Measurements from ENCODE around the gene SLC49A3. TPM values are rescaled to one million over a fixed set of nuclear protein-coding genes. Genes with fewer than 3 reads are reported as not detected.
A peak's percentile ranks its signal among the peaks of the same experiment; 100 is the strongest.
"Not testable (repeated sequence)": the region's sequence is repeated elsewhere in the genome, so short reads cannot be mapped to it uniquely, and the experiment has no call there.

Gene SLC49A3
- total RNA-seq, 1 donor from 2014 or later = 0.88 TPM

GRCh38 chr4:651884-652642, 36.9 kb downstream of the SLC49A3 start:
- no peak for DNase-seq (ENCODE audit: low spot score)
- H3K27ac Mint-ChIP-seq = no peak overlapping the region
- no peaks in the 10 kb centered on the region for H3K4me1 Mint-ChIP-seq (ENCODE audit: low read depth)
- H3K27me3 Mint-ChIP-seq (ENCODE audit: insufficient read depth) = peaks cover 3% of the 10 kb centered on the region
- H3K9me3 Mint-ChIP-seq = no peaks in the 10 kb centered on the region
- no peak overlapping the region for H3K4me3 Mint-ChIP-seq
- H3K36me3 Mint-ChIP-seq (ENCODE audit: low read depth) = no peaks in the 10 kb centered on the region
- intact Hi-C loops (cut with micrococcal nuclease) = no loop called here

GRCh38 chr4:650951-651883, 37.7 kb downstream of the SLC49A3 start:
- no peaks in the 10 kb centered on the region for H3K9me3 Mint-ChIP-seq
- H3K27ac Mint-ChIP-seq = no peak overlapping the region
- no peak overlapping the region for H3K4me3 Mint-ChIP-seq
- DNase-seq (ENCODE audit: low spot score) = no peak
- H3K4me1 Mint-ChIP-seq (ENCODE audit: low read depth) = no peaks in the 10 kb centered on the region
- H3K36me3 Mint-ChIP-seq (ENCODE audit: low read depth) = no peaks in the 10 kb centered on the region
- intact Hi-C loops (cut with micrococcal nuclease) = no loop called here
- peaks cover 3% of the 10 kb centered on the region for H3K27me3 Mint-ChIP-seq (ENCODE audit: insufficient read depth)

- intact Hi-C loops (cut with micrococcal nuclease) = no loop called here
- no peaks in the 10 kb centered on the region for H3K36me3 Mint-ChIP-seq (ENCODE audit: low read depth)
- no peak overlapping the region for H3K4me3 Mint-ChIP-seq
- H3K9me3 Mint-ChIP-seq = peaks cover 3% of the 10 kb centered on the region
- no peak for DNase-seq (ENCODE audit: low spot score)
- H3K27ac Mint-ChIP-seq = no peak overlapping the region
- no peaks in the 10 kb centered on the region for H3K4me1 Mint-ChIP-seq (ENCODE audit: low read depth)
- peaks cover 3% of the 10 kb centered on the region for H3K27me3 Mint-ChIP-seq (ENCODE audit: insufficient read depth)
Measured at GRCh38 chr4:650461-650860, 38.5 kb downstream of the SLC49A3 start.

- no peak overlapping the region for H3K27ac Mint-ChIP-seq
- intact Hi-C loops (cut with micrococcal nuclease) = no loop called here
- H3K27me3 Mint-ChIP-seq (ENCODE audit: insufficient read depth) = peaks cover 3% of the 10 kb centered on the region
- H3K9me3 Mint-ChIP-seq = peaks cover 6% of the 10 kb centered on the region
- H3K4me3 Mint-ChIP-seq = no peak overlapping the region
- no peak for DNase-seq (ENCODE audit: low spot score)
- no peaks in the 10 kb centered on the region for H3K4me1 Mint-ChIP-seq (ENCODE audit: low read depth)
- H3K36me3 Mint-ChIP-seq (ENCODE audit: low read depth) = no peaks in the 10 kb centered on the region
Measured at GRCh38 chr4:649751-650310, 39.1 kb downstream of the SLC49A3 start.

- no peak for DNase-seq (ENCODE audit: low spot score)
- Mint-ChIP-seq H3K4me1 (ENCODE audit: low read depth) (no peaks in the 10 kb centered on the region), H3K4me3 (no peak overlapping the region), H3K27ac (no peak overlapping the region), H3K36me3 (ENCODE audit: low read depth) (no peaks in the 10 kb centered on the region), H3K27me3 (ENCODE audit: insufficient read depth) (peaks cover 3% of the 10 kb centered on the region), H3K9me3 (peaks cover 8% of the 10 kb centered on the region)
- intact Hi-C loops (cut with micrococcal nuclease) = no loop called here
Measured at GRCh38 chr4:649293-649625, 39.7 kb downstream of the SLC49A3 start.

GRCh38 chr4:648579-649292, 40.2 kb downstream of the SLC49A3 start:
- Mint-ChIP-seq H3K9me3 (peaks cover 8% of the 10 kb centered on the region), H3K4me1 (ENCODE audit: low read depth) (no peaks in the 10 kb centered on the region), H3K27me3 (ENCODE audit: insufficient read depth) (peaks cover 3% of the 10 kb centered on the region), H3K4me3 (no peak overlapping the region), H3K27ac (no peak overlapping the region), H3K36me3 (ENCODE audit: low read depth) (no peaks in the 10 kb centered on the region)
- DNase-seq (ENCODE audit: low spot score) = no peak
- intact Hi-C loops (cut with micrococcal nuclease) = no loop called here

GRCh38 chr4:647481-647880, 41.5 kb downstream of the SLC49A3 start:
- no peak for DNase-seq (ENCODE audit: low spot score)
- Mint-ChIP-seq H3K27me3 (ENCODE audit: insufficient read depth) (peaks cover 3% of the 10 kb centered on the region), H3K36me3 (ENCODE audit: low read depth) (no peaks in the 10 kb centered on the region), H3K4me1 (ENCODE audit: low read depth) (no peaks in the 10 kb centered on the region), H3K9me3 (peaks cover 8% of the 10 kb centered on the region), H3K4me3 (no peak overlapping the region), H3K27ac (no peak overlapping the region)
- intact Hi-C loops (cut with micrococcal nuclease) = no loop called here

- peak overlapping the region; percentile 0 for H3K27ac Mint-ChIP-seq
- intact Hi-C loops (cut with micrococcal nuclease) = no loop called here
- H3K27me3 Mint-ChIP-seq (ENCODE audit: insufficient read depth) = no peaks in the 10 kb centered on the region
- H3K4me3 Mint-ChIP-seq = peak overlapping the region; percentile 30
- DNase-seq (ENCODE audit: low spot score) = no peak
- peaks cover 8% of the 10 kb centered on the region for H3K9me3 Mint-ChIP-seq
- H3K36me3 Mint-ChIP-seq (ENCODE audit: low read depth) = no peaks in the 10 kb centered on the region
- no peaks in the 10 kb centered on the region for H3K4me1 Mint-ChIP-seq (ENCODE audit: low read depth)
Measured at GRCh38 chr4:646460-646859, 42.5 kb downstream of the SLC49A3 start.

- H3K27me3 Mint-ChIP-seq (ENCODE audit: insufficient read depth); H3K27ac Mint-ChIP-seq; H3K36me3 Mint-ChIP-seq (ENCODE audit: low read depth); H3K4me3 Mint-ChIP-seq; intact Hi-C loops (cut with micrococcal nuclease); H3K4me1 Mint-ChIP-seq (ENCODE audit: low read depth); DNase-seq (ENCODE audit: low spot score): not testable (repeated sequence)
- H3K9me3 Mint-ChIP-seq = peaks cover 17% of the 10 kb centered on the region
Measured at GRCh38 chr4:642366-642765, 46.6 kb downstream of the SLC49A3 start.

GRCh38 chr4:637536-638280, 51.2 kb downstream of the SLC49A3 start:
- intact Hi-C loops (cut with micrococcal nuclease) = no loop called here

GRCh38 chr4:636628-637159, 52.3 kb downstream of the SLC49A3 start:
- H3K27me3 Mint-ChIP-seq (ENCODE audit: insufficient read depth) = no peaks in the 10 kb centered on the region
- peaks cover 19% of the 10 kb centered on the region for H3K9me3 Mint-ChIP-seq
- intact Hi-C loops (cut with micrococcal nuclease) = no loop called here
- no peaks in the 10 kb centered on the region for H3K4me1 Mint-ChIP-seq (ENCODE audit: low read depth)
- H3K4me3 Mint-ChIP-seq = no peak overlapping the region
- no peak overlapping the region for H3K27ac Mint-ChIP-seq
- H3K36me3 Mint-ChIP-seq (ENCODE audit: low read depth) = no peaks in the 10 kb centered on the region
- no peak for DNase-seq (ENCODE audit: low spot score)

More at GRCh38 chr4:637536-638280, 51.2 kb downstream of the SLC49A3 start:
- Mint-ChIP-seq H3K27me3 (ENCODE audit: insufficient read depth) (no peaks in the 10 kb centered on the region), H3K9me3 (peaks cover 11% of the 10 kb centered on the region), H3K4me1 (ENCODE audit: low read depth) (no peaks in the 10 kb centered on the region), H3K36me3 (ENCODE audit: low read depth) (no peaks in the 10 kb centered on the region), H3K27ac (no peak overlapping the region), H3K4me3 (no peak overlapping the region)
- no peak for DNase-seq (ENCODE audit: low spot score)
